Uterus (tissue), 4 donors: Measurements from ENCODE around the gene ASB14. TPM values are rescaled to one million over a fixed set of nuclear protein-coding genes. Genes with fewer than 3 reads are reported as not detected.

Experiments used
- DNase-seq, 2 donors: peaks; one replicate each; pipeline ENCODE4 v3.0.0-alpha.2; 2019 to 2020
- H3K27ac ChIP-seq, 2 donors: fragments of 200-600 bp; sonication (generic); 1 replicate in 1 of 2; 2 replicates in 1 of 2; pipeline ENCODE4 v1.5.1; 2016 to 2018
- H3K27me3 ChIP-seq, 2 donors: fragments of 200-600 bp; sonication (generic); one replicate each; pipeline ENCODE4 v1.5.1; 2018 to 2019; ENCODE audit warnings: control low read depth in 1 of 2
- H3K36me3 ChIP-seq, 2 donors: fragments of 200-600 bp; sonication (generic); one replicate each; pipeline ENCODE4 v1.5.1; 2019; ENCODE audit warnings: control low read depth in 1 of 2
- H3K4me1 ChIP-seq, 2 donors: fragments of 200-600 bp; sonication (generic); one replicate each; pipeline ENCODE4 v1.5.1; 2018 to 2019; ENCODE audit warnings: control low read depth in 1 of 2
- H3K4me3 ChIP-seq, 2 donors: fragments of 200-600 bp; sonication (generic); 1 replicate in 1 of 2; 2 replicates in 1 of 2; pipeline ENCODE4 v1.5.1; 2018 to 2019; ENCODE audit warnings: mild to moderate bottlenecking in 1 of 2
- H3K9me3 ChIP-seq, 2 donors: fragments of 200-600 bp; sonication (generic); one replicate each; pipeline ENCODE4 v1.5.1; 2019; ENCODE audit warnings: control low read depth in 1 of 2
- CTCF ChIP-seq, 4 experiments: fragments of 200-600 bp in 2 of 4; fragments of 450-650 bp in 2 of 4; sonication (generic) in 2 of 4; IDR thresholded peaks; one replicate each; pipeline ENCODE4 v1.5.1; 2016 to 2019; ENCODE audit warnings: antibody characterized with exemption in 4 of 4, mild to moderate bottlenecking in 2 of 4, moderate library complexity in 1 of 4
- POLR2A ChIP-seq, 2 donors: fragments of 450-650 bp; IDR thresholded peaks; one replicate each; pipeline ENCODE4 v1.6.1; 2016; ENCODE audit warnings: antibody characterized with exemption in 2 of 2, mild to moderate bottlenecking in 1 of 2, moderate library complexity in 1 of 2
- intact Hi-C: fragments of 100-400 bp; cut with DNase I; formaldehyde crosslinking; loops from one replicate; pipeline ENCODE4 v1.15.1; 2023; ENCODE audit warnings: low total_unique reads
- total RNA-seq, 4 donors: library from RNA; depleted of rRNA in 3 of 4; stranded (reverse); fragments of >200 nt in 3 of 4; gene quantifications; one replicate each; pipeline versions ENCODE4 v1.1.0 to v1.2.4, GENCODE V29; 2014 to 2023
- donor health status: DM: yes; HTN: yes; CAD: no.

ASB14 gene
- total RNA-seq, 4 donors from 2014 or later = 0.28 TPM; not detected in 3

GRCh38 chr3:57261119-57261518 lies 31.4 kb downstream of the ASB14 start:
- Histone ChIP-seq H3K27me3 (no peaks in the 10 kb centered on the region), H3K27ac (no peak overlapping the region), H3K9me3 (no peaks in the 10 kb centered on the region), H3K36me3 (no peaks in the 10 kb centered on the region), H3K4me1 (no peaks in the 10 kb centered on the region), H3K4me3 (no peak overlapping the region)
- no peak for TF ChIP-seq POLR2A (IDR thresholded peaks at IDR 0.05)
- TF ChIP-seq CTCF (IDR thresholded peaks at IDR 0.05) = no peak
- intact Hi-C loops = no loop called here
- DNase-seq = no peak

GRCh38 chr3:57257678-57258077 lies 34.8 kb downstream of the ASB14 start:
- TF ChIP-seq POLR2A (IDR thresholded peaks at IDR 0.05) (no peak), CTCF (IDR thresholded peaks at IDR 0.05) (no peak)
- Histone ChIP-seq H3K4me3 (no peak overlapping the region), H3K36me3 (no peaks in the 10 kb centered on the region), H3K4me1 (no peaks in the 10 kb centered on the region), H3K27me3 (no peaks in the 10 kb centered on the region), H3K9me3 (no peaks in the 10 kb centered on the region), H3K27ac (no peak overlapping the region)
- no peak for DNase-seq
- intact Hi-C loops = no loop called here

- Histone ChIP-seq H3K27ac (no peak overlapping the region), H3K36me3 (no peaks in the 10 kb centered on the region), H3K27me3 (no peaks in the 10 kb centered on the region), H3K4me3 (no peak overlapping the region), H3K9me3 (no peaks in the 10 kb centered on the region), H3K4me1 (no peaks in the 10 kb centered on the region)
- intact Hi-C loops = no loop called here
- TF ChIP-seq CTCF (IDR thresholded peaks at IDR 0.05) = no peak
- no peak for TF ChIP-seq POLR2A (IDR thresholded peaks at IDR 0.05)
- no peak for DNase-seq
Observed at GRCh38 chr3:57256844-57257243, 35.6 kb downstream of the ASB14 start.

- TF ChIP-seq CTCF (IDR thresholded peaks at IDR 0.05) (no peak), POLR2A (IDR thresholded peaks at IDR 0.05) (no peak)
- no peaks in the 10 kb centered on the region for H3K36me3 ChIP-seq
- intact Hi-C loops = no loop called here
Observed at GRCh38 chr3:57252404-57252803, 40.1 kb downstream of the ASB14 start.

GRCh38 chr3:57244946-57245345 lies 47.5 kb downstream of the ASB14 start:
- no peak for DNase-seq
- Histone ChIP-seq H3K27ac (no peak overlapping the region), H3K4me3 (no peak overlapping the region), H3K9me3 (no peaks in the 10 kb centered on the region), H3K4me1 (no peaks in the 10 kb centered on the region), H3K27me3 (no peaks in the 10 kb centered on the region), H3K36me3 (no peaks in the 10 kb centered on the region)
- TF ChIP-seq CTCF (IDR thresholded peaks at IDR 0.05) = no peak
- TF ChIP-seq POLR2A (IDR thresholded peaks at IDR 0.05) = no peak
- intact Hi-C loops = no loop called here

More at GRCh38 chr3:57252404-57252803, 40.1 kb downstream of the ASB14 start:
- Histone ChIP-seq H3K4me3 (no peak overlapping the region), H3K9me3 (no peaks in the 10 kb centered on the region), H3K4me1 (no peaks in the 10 kb centered on the region), H3K27ac (no peak overlapping the region), H3K27me3 (no peaks in the 10 kb centered on the region)
- DNase-seq = no peak
